ENCODE results near the gene ENC1.
A peak's percentile ranks its signal among the peaks of the same experiment; 100 is the strongest.

The ENC1 gene

GRCh38 chr5:74655206-74655605, 14.7 kb upstream of the ENC1 start:
- no peak for DNase-seq

GRCh38 chr5:74653991-74654390, 13.5 kb upstream of the ENC1 start:
- DNase-seq: no peak

GRCh38 chr5:74652576-74652975, 12.0 kb upstream of the ENC1 start:
- DNase-seq: no peak

GRCh38 chr5:74651710-74652109, 11.2 kb upstream of the ENC1 start:
- DNase-seq: no peak

GRCh38 chr5:74649421-74649973, 9.0 kb upstream of the ENC1 start:
- DNase-seq: no peak

GRCh38 chr5:74648835-74649293, 8.3 kb upstream of the ENC1 start:
- peak; percentile 18 for DNase-seq

GRCh38 chr5:74647096-74647495, 6.6 kb upstream of the ENC1 start:
- DNase-seq: no peak

GRCh38 chr5:74643111-74643562, 2.6 kb upstream of the ENC1 start:
- no peak for DNase-seq

- no peak for DNase-seq
Measured at GRCh38 chr5:74642543-74642863, 2.0 kb upstream of the ENC1 start.

- peak; percentile 30 for DNase-seq
Measured at GRCh38 chr5:74641735-74642542, 1.4 kb upstream of the ENC1 start.

GRCh38 chr5:74640954-74641734, 616 bp upstream of the ENC1 start:
- peak; percentile 69 for DNase-seq

GRCh38 chr5:74639807-74640449, 600 bp downstream of the ENC1 start:
- peak; percentile 59 for DNase-seq

GRCh38 chr5:74638970-74639806, 1.3 kb downstream of the ENC1 start:
- DNase-seq: no peak

GRCh38 chr5:74638544-74638969, 2.0 kb downstream of the ENC1 start:
- no peak for DNase-seq

GRCh38 chr5:74636552-74636951, 4.0 kb downstream of the ENC1 start:
- DNase-seq: no peak

- DNase-seq: no peak
Measured at GRCh38 chr5:74636149-74636548, 4.4 kb downstream of the ENC1 start.

GRCh38 chr5:74634611-74635286, 5.8 kb downstream of the ENC1 start:
- no peak for DNase-seq

GRCh38 chr5:74633695-74634094, 6.8 kb downstream of the ENC1 start:
- no peak for DNase-seq

GRCh38 chr5:74632947-74633356, 7.6 kb downstream of the ENC1 start:
- no peak for DNase-seq

- peak; percentile 37 for DNase-seq
Measured at GRCh38 chr5:74631081-74631953, 9.2 kb downstream of the ENC1 start.

Data from stimulated activated CD4-positive, alpha-beta T cell treated with anti-CD3 and anti-CD28 coated beads, Interleukin-15, amount 100 ng/mL, for 24 hours (primary cell).